PFSK-1 (cell line): ENCODE results near the gene FGGY.

Experiments
- SIN3A ChIP-seq: IDR thresholded peaks from 2 replicates; pipeline ENCODE4 v1.6.1; 2012; ENCODE audit warnings: mild to moderate bottlenecking, low read length, moderate library complexity, borderline replicate concordance; ENCODE audit not compliant: insufficient read depth
- TAF1 ChIP-seq: IDR thresholded peaks from 2 replicates; pipeline ENCODE4 v1.6.1; 2012; ENCODE audit warnings: low read length, control low read depth, borderline replicate concordance; ENCODE audit not compliant: insufficient read depth

DNA sequence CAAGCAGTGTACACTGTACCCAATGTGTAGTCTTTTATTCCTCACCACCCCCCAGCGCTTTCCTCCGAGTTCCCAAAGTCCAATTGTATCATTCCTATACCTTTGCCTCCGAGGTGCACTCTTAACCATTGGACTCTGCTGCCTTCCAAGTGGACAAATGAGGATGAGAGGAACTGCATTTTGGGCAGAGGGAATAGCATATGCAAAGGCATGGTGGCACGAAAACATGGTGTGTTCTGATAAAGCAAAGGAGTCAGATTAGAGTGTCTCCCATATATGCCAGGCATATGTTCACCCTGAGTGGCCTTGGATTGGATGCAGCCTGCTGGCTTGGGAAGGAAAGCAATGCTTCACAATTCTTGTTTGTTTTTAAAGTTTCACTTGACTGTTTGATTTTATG lies 25.5 kb downstream of the FGGY start:
- TF ChIP-seq TAF1 = no peak
- no peak for TF ChIP-seq SIN3A
